C4-2B (cell line): ENCODE results near the gene PICALM.
"Not testable (repeated sequence)": the region's sequence is repeated elsewhere in the genome, so short reads cannot be mapped to it uniquely, and the experiment has no call there.

Source experiments
- H3K27ac ChIP-seq: fragments of 450-650 bp; 2 replicates; pipeline ENCODE4 v1.5.1; 2017
- CTCF ChIP-seq: fragments of 450-650 bp; conservative IDR thresholded peaks from 2 replicates; pipeline ENCODE4 v1.5.1; 2017; ENCODE audit warnings: mild to moderate bottlenecking
- ZFX ChIP-seq: fragments of 450-650 bp; IDR thresholded peaks from 2 replicates; pipeline ENCODE4 v1.6.1; 2017

The PICALM gene

GRCh38 chr11:85939099-85940015, 129.5 kb downstream of the PICALM start:
- no peak overlapping the region for H3K27ac ChIP-seq
- no peak for TF ChIP-seq ZFX
- TF ChIP-seq CTCF: no peak

- TF ChIP-seq ZFX: no peak
- no peak for TF ChIP-seq CTCF
- no peak overlapping the region for H3K27ac ChIP-seq
These were observed 131.0 kb downstream of the PICALM start for GRCh38 chr11:85937835-85938234.

- no peak for TF ChIP-seq CTCF
- TF ChIP-seq ZFX: no peak
These were observed 133.1 kb downstream of the PICALM start for GRCh38 chr11:85935751-85936150.

GRCh38 chr11:85934596-85935169, 134.2 kb downstream of the PICALM start:
- H3K27ac ChIP-seq: no peak overlapping the region
- TF ChIP-seq CTCF (no peak), ZFX (no peak)

More at GRCh38 chr11:85935751-85936150, 133.1 kb downstream of the PICALM start:
- H3K27ac ChIP-seq: no peak overlapping the region

GRCh38 chr11:85930879-85931366, 138.0 kb downstream of the PICALM start:
- TF ChIP-seq CTCF (no peak), ZFX (no peak)
- H3K27ac ChIP-seq: no peak overlapping the region

DNA sequence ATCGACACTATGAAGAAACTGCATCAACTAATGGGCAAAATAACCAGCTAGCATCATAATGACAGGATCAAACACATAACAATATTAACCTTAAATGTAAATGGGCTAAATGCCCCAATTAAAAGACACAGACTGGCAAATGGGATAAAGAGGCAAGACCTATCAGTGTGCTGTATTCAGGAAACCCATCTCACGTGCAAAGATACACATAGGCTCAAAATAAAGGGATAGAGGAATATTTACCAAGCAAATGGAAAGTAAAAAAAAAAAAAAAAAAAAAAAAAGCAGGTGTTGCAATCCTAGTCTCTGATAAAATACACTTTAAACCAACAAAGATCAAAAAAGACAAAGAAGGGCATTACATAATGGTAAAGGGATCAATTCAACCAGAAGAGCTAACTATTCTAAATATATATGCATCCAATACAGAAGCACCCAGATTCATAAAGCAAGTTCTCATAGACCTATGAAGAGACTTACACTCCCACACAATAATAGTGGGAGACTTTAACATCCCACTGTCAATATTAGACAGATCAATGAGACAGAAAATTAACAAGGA, 142.2 kb downstream of the PICALM start:
- not testable (repeated sequence) for H3K27ac ChIP-seq

GRCh38 chr11:85923455-85923854, 145.4 kb downstream of the PICALM start:
- H3K27ac ChIP-seq: no peak overlapping the region
- no peak for TF ChIP-seq CTCF
- TF ChIP-seq ZFX: no peak
